ENCODE measurements around the gene RETN. TPM values are rescaled to one million over a fixed set of nuclear protein-coding genes. Genes with fewer than 3 reads are reported as not detected.
"Not testable (repeated sequence)": the region's sequence is repeated elsewhere in the genome, so short reads cannot be mapped to it uniquely, and the experiment has no call there.

Gene RETN
- total RNA-seq, 1 donor from 2014 or later: 0.99 TPM

- Histone ChIP-seq H3K36me3 (no peaks in the 10 kb centered on the region), H3K4me1 (peaks cover 13% of the 10 kb centered on the region), H3K4me3 (no peak overlapping the region), H3K9me3 (replicated peaks) (no peaks in the 10 kb centered on the region), H3K27me3 (ENCODE audit: low read depth) (peaks cover 44% of the 10 kb centered on the region), H3K27ac (replicated peaks) (no peak overlapping the region)
- intact Hi-C loops (cut with micrococcal nuclease): no loop called here
- TF ChIP-seq, protein P1, sequence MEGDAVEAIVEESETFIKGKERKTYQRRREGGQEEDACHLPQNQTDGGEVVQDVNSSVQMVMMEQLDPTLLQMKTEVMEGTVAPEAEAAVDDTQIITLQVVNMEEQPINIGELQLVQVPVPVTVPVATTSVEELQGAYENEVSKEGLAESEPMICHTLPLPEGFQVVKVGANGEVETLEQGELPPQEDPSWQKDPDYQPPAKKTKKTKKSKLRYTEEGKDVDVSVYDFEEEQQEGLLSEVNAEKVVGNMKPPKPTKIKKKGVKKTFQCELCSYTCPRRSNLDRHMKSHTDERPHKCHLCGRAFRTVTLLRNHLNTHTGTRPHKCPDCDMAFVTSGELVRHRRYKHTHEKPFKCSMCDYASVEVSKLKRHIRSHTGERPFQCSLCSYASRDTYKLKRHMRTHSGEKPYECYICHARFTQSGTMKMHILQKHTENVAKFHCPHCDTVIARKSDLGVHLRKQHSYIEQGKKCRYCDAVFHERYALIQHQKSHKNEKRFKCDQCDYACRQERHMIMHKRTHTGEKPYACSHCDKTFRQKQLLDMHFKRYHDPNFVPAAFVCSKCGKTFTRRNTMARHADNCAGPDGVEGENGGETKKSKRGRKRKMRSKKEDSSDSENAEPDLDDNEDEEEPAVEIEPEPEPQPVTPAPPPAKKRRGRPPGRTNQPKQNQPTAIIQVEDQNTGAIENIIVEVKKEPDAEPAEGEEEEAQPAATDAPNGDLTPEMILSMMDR (IDR thresholded peaks at IDR 0.05; ENCODE audit: borderline replicate concordance): no peak
- DNase-seq: no peak
These were observed 28.0 kb upstream of the RETN start for GRCh38 chr19:7640803-7641202.

GRCh38 chr19:7641290-7642276, 27.3 kb upstream of the RETN start:
- Histone ChIP-seq H3K27ac (replicated peaks) (no peak overlapping the region), H3K4me3 (no peak overlapping the region), H3K36me3 (no peaks in the 10 kb centered on the region), H3K9me3 (replicated peaks) (no peaks in the 10 kb centered on the region), H3K27me3 (ENCODE audit: low read depth) (peaks cover 42% of the 10 kb centered on the region), H3K4me1 (peaks cover 5% of the 10 kb centered on the region)
- no peak for DNase-seq
- TF ChIP-seq, protein P1 (IDR thresholded peaks at IDR 0.05; ENCODE audit: borderline replicate concordance): no peak
- intact Hi-C loops (cut with micrococcal nuclease): no loop called here

GRCh38 chr19:7642295-7643030, 26.4 kb upstream of the RETN start:
- Histone ChIP-seq H3K9me3 (replicated peaks) (no peaks in the 10 kb centered on the region), H3K4me3 (no peak overlapping the region), H3K36me3 (no peaks in the 10 kb centered on the region), H3K27me3 (ENCODE audit: low read depth) (peaks cover 41% of the 10 kb centered on the region), H3K4me1 (no peaks in the 10 kb centered on the region), H3K27ac (replicated peaks) (no peak overlapping the region)
- TF ChIP-seq, protein P1 (IDR thresholded peaks at IDR 0.05; ENCODE audit: borderline replicate concordance): no peak
- DNase-seq: no peak
- intact Hi-C loops (cut with micrococcal nuclease): no loop called here

DNA sequence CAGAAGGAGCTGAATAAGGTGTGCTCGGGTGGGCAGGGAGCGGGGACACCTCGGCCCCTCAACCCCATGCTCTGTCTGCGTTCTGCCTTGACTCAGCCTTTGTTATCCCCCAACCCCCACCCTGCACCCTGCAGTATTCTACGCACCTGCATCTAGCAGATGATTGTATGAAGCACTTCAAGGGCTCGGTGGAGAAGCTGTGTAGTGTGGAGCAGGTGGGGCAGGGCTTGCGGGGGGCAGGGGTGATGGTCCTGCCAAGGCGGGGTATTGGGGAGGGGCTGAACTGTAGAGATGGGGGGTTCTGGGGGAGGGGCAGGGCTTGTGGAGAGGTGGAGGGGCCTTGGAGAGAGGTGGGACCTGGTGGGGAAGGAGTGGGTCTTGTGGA, 25.8 kb upstream of the RETN start:
- no peaks in the 10 kb centered on the region for H3K9me3 ChIP-seq (replicated peaks)
- peaks cover 41% of the 10 kb centered on the region for H3K27me3 ChIP-seq (ENCODE audit: low read depth)
- DNase-seq: no peak
- no peaks in the 10 kb centered on the region for H3K36me3 ChIP-seq
- H3K4me3 ChIP-seq: no peak overlapping the region
- H3K4me1 ChIP-seq: no peaks in the 10 kb centered on the region
- intact Hi-C loops (cut with micrococcal nuclease): no loop called here
- TF ChIP-seq, protein P1 (IDR thresholded peaks at IDR 0.05; ENCODE audit: borderline replicate concordance): no peak
- no peak overlapping the region for H3K27ac ChIP-seq (replicated peaks)

GRCh38 chr19:7643629-7644549, 25.0 kb upstream of the RETN start:
- intact Hi-C loops (cut with micrococcal nuclease); H3K9me3 ChIP-seq (replicated peaks); H3K4me3 ChIP-seq; H3K4me1 ChIP-seq; DNase-seq; H3K36me3 ChIP-seq; H3K27ac ChIP-seq (replicated peaks): not testable (repeated sequence)
- peaks cover 34% of the 10 kb centered on the region for H3K27me3 ChIP-seq (ENCODE audit: low read depth)

Measured in left ventricle myocardium inferior (tissue), 1 donor.